TTC549 (cell line): ENCODE data around the gene RASGEF1C.

Experiments used
- FAIRE-seq: peaks from 2 replicates; lab custom pipeline; 2012; peaks lifted over from hg19 to GRCh38; lab: Jason Lieb, UNC

RASGEF1C gene

GRCh38 chr5:180081481-180081880, 127.5 kb downstream of the RASGEF1C start:
- FAIRE-seq = no peak

DNA sequence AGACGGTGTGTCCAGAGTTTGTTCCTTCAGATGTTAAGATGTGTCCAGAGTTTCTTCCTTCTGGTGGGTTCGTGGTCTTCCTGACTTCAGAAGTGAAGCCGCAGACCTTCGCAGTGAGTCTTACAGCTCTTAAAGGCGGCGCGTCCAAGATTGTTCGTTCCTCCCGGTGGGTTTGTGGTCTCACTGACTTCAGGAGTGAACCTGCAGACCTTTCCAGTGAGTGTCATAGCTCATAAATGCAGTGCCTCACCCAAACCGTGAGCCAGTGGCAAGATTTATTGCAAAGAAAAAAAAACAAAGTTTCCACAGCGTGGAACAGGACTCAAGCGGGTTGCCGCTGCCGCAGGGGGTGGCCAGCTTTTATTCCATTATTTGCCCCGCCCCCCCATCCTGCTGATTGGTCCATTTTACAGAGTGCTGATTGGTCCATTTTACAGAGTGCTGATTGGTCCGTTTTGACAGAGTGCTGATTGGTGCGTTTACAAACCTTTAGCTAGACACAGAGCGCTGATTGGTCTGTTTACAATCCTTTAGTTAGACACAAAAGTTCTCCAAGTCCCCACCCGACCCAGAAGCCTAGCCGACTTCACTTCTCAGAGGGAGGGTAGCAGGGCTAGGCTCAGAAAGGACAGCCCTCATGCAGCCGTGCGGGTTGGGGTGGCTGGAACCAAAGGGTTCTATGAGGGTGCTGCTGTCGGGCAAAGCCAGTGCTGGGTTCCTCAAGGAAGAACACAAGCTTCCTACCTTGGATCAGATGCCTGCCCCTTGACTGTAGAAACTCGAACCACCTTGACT, 128.3 kb downstream of the RASGEF1C start:
- no peak for FAIRE-seq

DNA sequence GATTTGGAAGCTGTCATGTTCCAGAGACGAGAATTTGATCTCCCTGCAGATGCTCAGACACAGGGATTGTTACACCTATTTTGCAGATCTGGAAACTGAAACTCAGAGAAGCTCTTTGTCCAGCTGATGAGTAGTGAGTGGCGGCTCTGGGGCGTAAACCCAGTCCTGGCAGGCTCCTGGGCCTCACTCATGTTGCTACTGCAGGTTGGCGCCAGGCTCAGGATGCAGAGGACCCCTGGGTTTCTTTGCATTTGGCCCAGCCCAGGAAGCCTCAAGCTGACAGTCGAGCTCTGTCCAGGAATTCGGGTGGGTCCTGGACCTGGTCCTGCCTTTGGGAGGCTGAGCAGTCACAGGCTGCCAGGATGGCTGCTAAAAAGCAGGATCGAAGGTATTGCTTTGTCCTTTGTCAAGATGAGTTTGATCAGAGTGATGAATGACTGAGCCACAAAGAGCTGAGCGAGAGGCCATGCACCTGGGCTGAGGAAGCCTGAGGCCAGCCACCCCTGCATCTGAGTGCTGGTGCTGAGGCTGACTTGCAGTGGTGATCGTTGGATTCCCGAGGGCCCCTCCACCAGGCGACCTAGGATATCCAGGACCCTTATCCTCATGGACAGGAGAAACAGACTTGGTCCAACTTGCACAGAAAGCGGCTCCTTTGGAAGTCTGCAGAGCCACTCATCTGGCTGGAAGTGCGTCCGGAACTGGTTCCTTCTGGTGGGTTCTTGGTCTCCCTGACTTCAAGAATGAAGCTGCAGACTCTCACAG, 129.1 kb downstream of the RASGEF1C start:
- no peak for FAIRE-seq

DNA sequence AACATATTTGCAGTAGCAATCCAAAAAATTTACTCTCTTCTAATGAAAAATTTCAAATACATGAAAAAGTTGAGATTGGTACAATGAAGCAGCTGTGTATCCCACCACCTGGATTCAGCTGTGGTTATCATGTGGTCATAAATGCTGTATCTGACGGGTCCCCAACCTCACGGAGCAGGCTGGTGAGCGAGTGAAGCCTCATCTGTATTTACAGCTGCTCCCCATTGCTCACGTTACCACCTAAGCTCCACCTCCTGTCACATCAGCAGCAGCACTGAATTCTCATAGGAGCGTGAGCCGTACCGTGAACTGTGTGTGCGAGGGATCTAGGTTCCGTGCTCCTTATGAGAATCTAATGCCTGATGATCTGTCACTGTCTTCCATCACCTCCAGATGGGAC, 130.7 kb downstream of the RASGEF1C start:
- FAIRE-seq = no peak

- FAIRE-seq = no peak
Observed at GRCh38 chr5:180077594-180078284, 131.3 kb downstream of the RASGEF1C start.

DNA sequence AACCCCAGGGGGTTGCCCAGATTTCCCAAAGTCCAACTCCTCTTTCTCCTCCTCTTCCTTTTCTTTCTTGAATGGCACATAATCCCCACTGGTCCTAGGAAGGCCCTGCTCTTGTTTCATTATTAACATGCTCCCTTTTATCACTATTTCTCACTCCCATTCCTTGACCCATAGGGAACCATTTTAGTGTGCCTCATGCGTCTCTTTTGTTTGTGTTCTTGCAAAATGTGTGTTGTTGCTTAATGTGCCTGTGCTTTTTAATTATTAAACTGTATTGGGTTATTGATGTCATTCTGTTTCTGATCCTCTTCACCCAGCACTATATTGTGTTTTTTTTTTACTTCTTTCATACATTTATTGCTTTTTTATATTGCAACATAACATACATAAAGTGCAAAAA, 133.3 kb downstream of the RASGEF1C start:
- FAIRE-seq = no peak

DNA sequence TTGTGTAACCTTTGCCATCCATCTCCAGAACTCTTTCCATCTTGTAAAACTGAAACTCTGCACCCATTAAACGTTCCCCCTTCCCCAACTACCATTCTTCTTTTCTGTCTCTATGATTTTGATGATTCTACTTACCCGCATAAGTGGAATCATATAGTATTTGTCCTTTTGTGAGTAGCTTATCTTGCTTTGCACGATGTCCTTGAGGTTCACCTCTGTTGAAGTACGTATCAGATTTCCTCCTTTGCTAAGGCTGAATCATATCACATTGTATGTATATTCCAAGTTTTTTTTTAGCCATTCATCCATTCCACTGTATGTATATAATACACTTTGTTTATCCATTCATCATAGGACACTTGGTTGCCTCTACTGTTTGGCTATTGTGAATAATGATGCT, 134.5 kb downstream of the RASGEF1C start:
- no peak for FAIRE-seq

DNA sequence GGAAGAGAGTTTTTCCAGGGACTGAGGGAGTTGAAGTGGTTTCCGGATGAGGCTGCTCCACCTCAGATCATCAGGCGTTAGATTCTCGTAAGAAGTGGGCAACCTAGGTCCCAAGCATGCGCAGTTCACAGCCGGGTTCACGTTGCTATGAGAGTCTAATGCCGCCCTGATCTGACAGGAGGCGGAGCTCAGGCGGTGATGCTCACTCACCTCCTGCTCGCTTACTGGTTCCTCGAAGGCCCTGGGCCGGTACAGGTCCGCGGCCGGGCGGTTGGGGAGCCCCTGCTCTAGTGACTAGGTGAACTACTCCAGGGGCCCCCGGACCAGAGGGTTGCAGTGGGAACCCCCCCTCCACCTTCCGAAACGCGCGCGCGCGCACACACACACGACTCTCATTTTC, 136.5 kb downstream of the RASGEF1C start:
- FAIRE-seq = no peak

GRCh38 chr5:180072256-180072548, 136.8 kb downstream of the RASGEF1C start:
- no peak for FAIRE-seq

DNA sequence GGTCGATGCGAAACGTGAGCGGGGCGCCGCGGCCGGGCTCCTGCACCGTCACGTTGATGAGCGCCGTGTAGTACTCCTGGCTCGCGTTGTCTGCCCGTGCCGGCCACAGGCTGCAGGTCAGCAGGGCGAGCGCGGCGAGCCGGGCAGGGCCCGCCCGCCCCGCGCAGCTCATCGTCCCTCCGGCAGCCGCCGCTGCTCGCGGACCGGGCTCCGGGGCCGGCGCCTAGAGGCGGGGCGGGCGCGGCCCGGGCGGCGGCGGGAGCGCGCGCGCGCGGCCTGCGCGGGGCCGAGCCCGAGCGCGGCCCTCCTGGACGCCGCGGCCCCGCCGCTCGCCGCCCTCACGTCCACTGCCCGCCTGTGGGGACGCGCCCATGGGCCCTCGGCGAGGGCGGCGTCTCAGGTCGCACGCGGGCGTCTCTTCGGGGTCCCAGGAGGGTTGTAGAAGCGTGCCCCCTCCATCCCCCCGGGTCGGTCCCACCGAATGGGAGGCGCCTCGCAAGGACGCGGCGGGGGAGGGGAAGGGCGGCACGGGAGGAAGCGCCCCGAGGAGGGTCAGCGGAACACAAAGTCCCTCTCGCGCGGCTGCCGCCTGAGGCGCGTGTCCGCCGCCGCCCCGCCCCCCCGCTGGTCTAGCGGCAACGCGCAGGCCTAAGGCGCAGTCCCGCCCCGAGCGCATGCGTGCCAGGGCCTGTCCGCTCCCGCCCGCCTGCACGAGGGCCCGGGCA, 137.3 kb downstream of the RASGEF1C start, which contains the start of gene RNF130:
Gene RNF130, minus strand, starts transcription at position 229 of the 725 bp plus-strand sequence. Its CDS starts 57 bp downstream, at position 172.
- FAIRE-seq = no peak

- no peak for FAIRE-seq
Observed at GRCh38 chr5:180070756-180071530, 138.1 kb downstream of the RASGEF1C start.

- FAIRE-seq = no peak
Observed at GRCh38 chr5:180069589-180070247, 139.3 kb downstream of the RASGEF1C start.

DNA sequence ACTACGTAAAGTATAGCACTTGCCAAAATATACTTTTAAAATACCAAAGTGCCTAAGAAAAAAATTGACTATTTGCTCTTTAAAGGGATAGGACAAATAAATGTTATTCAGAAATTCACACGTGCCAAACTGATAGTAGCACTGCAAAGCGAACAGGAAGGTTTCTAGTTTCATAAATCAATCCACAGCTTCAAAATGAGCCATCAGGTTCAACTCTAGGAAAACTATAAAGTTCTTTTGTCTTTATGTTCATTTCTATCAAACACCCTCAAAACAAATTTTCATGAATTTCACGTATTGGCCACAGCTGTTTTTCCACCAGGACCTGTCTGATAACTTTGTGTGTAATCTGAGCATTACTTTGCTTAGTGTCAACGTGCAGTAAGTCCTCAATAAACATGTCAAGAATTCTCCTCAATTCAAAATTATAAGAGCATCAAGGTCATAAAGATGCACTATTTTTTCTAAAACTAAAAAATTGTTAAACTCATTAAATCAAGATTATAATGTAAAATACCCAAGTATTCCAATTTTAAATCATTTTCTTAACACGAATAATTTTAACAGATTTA, 140.4 kb downstream of the RASGEF1C start:
- FAIRE-seq = no peak

- no peak for FAIRE-seq
Observed at GRCh38 chr5:180067986-180068385, 141.0 kb downstream of the RASGEF1C start.

GRCh38 chr5:180060192-180060591, 148.8 kb downstream of the RASGEF1C start:
- no peak for FAIRE-seq

GRCh38 chr5:180059326-180059725, 149.7 kb downstream of the RASGEF1C start:
- FAIRE-seq = no peak

- FAIRE-seq = no peak
Observed at GRCh38 chr5:180056153-180056552, 152.9 kb downstream of the RASGEF1C start.

GRCh38 chr5:180054226-180054625, 154.8 kb downstream of the RASGEF1C start:
- FAIRE-seq = no peak

- no peak for FAIRE-seq
Observed at GRCh38 chr5:180053061-180053602, 155.9 kb downstream of the RASGEF1C start.

DNA sequence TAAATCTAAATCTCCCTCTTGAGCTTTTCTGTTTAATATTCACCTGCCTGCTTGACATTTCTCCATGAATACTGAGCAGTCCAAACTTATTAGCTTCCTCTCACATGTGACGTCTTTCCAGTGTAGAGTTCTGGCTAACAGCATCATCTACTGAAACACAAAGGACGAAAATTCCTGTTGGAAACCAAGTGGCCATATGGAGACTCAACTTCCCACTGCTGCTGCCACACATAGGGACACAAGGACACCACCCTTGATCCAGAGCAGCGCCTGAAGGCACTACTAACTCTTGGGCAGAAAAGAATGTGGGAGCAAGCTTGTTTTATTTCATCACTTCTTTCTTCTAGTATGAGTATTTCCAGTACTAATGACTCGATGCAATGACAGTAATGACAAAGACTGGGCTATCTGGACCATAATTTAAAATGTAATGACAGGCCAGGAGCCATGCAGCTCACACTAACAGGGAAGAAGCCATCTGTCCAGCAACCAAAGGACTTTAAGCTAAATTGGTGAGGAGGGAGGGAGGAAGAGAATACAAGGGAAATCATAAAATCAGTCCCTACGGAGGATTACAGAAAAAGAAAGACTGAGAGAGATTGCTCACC, 156.7 kb downstream of the RASGEF1C start:
- FAIRE-seq = no peak
